HG03025 (cell line): ENCODE results near the gene KANK2.

Experiments
- ATAC-seq: cut with Tn5 transposase; IDR thresholded peaks from one replicate; pipeline ENCODE4 v1.9.1; 2021; ENCODE audit warnings: mild to moderate bottlenecking, moderate library complexity; ENCODE audit not compliant: unreplicated experiment, low FRiP score

KANK2 gene

DNA sequence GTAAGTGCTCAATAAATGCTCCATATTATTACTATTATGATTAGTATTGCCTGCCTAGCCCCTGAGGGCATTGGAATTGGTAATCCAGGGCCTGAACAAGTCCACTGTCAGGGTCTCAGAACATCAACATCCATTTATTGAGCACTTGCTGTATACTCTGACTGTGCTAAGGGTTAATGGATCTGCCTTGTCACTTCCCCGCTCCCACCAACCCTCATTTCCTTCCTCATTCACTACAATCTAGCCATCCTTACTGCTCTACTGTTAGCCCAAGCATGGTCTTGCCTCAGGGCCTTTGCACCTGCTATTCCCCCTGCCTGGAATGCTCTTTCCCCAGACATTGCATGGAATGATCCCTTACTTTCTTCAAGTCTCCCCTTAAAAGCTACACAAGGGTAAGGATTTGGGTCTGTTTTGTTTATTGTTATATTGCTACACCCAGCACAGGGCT is 29.4 kb upstream of the KANK2 start:
- ATAC-seq = no peak

DNA sequence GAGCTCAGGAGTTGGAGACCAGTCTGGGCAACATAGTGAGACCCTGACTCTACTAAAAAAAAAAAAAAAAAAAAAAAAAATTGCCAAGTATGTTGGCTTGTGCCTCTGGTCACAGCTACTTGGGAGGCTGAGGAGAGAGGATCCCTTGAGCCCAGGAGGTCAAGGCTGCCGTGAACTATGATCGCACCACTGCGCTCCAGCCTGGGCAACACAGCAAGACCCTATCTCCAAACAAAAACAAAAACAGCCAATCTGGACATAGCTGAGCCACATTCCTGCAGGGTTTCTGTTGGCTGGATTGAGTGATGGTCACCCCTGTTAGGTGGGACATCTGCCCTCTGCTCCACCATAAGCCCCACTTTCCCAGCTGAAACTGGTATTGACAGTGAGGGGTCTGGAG is 28.5 kb upstream of the KANK2 start:
- ATAC-seq = no peak

DNA sequence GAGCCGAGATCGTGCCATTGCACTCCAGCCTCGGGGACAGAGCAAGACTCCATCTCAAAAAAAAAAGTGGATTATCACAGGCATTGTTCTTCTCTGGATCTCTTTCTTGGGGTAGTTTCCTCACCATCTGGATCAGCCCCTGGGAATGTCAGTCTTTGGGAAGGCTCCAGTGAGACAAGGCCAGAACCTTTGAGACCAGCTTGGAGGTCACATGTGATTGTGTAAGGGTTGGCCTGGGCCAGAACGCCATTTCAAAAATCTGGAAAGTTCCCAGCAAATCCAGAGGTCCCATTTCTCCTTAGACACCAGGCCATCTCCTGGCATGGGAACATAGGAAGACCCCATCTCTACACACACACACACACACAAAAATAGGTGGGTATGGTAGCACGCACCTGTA is 27.8 kb upstream of the KANK2 start:
- no peak for ATAC-seq

DNA sequence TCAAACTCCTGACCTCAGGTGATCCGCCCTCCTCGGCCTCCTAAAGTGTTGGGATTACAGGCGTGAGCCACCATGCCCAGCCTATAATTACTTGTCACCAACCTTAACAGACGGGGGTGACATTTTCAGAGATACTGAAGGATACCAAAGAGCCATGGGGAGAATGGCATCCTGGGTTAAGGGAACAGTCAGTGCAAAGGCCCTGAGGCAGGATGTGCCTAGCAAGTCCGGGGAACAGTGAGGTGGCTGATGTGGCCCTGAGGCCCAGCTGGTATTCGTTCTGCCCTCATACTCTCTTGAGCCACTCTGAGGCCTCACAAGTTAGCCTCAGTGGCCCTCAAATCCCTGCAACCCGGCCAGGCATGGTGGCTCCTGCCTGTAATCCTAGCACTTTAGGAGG is 27.1 kb upstream of the KANK2 start:
- no peak for ATAC-seq

DNA sequence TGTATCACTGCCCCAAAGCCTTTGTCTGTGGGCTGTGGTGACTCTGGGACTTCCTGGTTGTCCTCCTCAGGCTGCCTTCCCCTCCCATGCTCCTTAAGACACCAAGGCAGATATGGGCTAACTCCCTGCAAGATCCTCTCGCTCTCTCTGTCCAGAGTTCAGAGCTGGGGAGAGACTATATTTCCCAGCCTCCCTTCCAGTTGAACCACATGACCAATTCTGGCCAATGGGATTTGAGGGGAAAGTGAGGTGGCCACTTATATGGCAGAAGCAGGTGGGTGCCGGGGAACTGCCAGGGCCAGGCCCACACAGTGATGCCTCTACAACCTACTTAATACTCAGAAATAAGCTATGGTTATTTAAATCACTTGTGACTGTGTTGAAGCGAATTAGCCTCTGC is 25.9 kb upstream of the KANK2 start:
- ATAC-seq = no peak

DNA sequence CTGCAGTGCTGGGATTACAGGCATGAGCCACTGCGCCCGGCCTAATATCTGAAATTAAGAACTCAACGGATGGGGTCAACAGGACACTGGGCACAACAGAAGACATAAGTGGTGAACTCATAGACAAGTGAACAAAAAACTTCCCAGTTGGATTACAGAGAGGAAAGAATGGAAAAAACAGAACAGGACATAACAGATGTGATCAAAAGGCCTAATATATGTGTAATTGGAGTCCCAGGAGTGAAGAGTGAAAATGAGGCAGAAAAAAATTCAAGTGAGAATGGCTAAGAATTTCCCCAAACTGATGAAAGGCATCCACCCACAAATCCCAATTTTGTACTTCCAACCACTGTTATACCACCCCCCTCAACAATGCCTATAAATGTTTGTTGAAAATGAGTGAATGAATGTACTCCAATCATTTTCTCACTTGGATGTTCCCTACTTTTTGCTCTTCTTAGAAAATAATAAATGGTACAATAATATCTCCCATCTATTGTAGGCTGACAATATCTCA is 23.8 kb upstream of the KANK2 start:
- ATAC-seq = no peak

DNA sequence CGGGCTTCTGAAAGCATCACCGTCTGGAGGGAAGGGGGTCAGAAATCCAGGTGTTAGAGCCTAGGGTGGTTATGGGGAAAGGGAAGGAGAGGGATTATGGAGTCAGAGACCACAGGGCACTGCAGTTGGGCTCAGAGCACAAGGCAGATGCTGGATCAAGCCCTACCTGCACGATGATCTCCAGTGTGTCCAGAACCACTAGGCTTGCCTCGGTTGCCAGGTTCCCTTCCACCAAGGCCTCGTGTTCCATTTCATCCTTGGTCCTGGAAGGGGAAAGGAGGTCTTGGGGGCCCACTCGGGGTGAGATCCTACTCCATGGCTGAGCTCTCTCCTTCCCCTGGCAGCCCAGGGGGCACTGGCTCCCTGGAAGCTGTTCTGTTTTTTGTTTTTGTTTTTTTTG is 17.0 kb upstream of the KANK2 start:
- ATAC-seq = no peak

DNA sequence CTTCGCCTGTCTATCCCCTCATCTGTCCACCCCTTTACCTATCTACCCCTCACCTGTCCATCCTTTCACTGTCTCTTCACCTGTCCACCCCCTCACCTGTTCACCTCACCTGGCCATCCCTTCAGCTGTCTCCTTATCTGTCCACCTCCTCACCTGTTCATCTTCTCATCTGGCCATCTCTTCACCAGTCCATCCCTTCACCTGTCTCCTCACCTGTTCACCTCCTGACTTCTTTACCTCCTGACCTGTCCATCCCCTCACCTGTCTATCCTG is 13.2 kb upstream of the KANK2 start:
- no peak for ATAC-seq

DNA sequence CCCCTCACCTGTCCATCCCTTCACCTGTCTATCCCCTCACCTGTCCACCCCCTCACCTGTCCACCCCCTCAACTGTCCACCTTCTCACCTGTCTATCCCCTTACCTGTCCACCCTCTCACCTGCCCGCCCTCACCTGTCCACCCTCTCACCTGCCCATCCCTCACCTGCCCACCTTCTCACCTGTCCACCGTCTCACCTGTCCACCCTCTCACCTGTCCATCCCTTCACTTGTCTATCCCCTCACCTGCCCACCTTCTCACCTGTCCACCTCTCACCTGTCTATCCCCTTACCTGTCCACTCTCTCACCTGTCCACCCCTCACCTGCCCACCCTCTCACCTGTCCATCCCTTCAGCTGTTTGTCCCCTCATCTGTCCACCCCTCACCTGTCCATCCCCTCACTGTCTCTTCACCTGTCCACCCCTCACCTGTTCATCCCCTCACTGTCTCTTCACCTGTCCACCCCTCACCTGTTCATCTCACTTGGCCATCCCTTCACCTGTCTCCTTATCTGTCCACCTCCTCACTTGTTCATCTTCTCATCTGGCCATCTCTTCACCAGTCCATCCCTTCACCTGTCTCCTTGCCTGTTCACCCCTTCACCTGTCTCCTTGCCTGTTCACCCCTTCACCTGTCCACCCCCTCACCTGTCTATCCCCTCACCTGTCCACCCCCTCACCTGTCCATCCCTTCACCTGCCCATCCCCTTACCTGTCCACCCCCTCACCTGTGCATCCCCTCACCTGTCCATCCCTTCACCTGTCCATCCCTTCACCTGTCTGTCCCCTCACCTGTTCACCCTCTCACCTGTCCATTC is 12.7 kb upstream of the KANK2 start:
- ATAC-seq = no peak

DNA sequence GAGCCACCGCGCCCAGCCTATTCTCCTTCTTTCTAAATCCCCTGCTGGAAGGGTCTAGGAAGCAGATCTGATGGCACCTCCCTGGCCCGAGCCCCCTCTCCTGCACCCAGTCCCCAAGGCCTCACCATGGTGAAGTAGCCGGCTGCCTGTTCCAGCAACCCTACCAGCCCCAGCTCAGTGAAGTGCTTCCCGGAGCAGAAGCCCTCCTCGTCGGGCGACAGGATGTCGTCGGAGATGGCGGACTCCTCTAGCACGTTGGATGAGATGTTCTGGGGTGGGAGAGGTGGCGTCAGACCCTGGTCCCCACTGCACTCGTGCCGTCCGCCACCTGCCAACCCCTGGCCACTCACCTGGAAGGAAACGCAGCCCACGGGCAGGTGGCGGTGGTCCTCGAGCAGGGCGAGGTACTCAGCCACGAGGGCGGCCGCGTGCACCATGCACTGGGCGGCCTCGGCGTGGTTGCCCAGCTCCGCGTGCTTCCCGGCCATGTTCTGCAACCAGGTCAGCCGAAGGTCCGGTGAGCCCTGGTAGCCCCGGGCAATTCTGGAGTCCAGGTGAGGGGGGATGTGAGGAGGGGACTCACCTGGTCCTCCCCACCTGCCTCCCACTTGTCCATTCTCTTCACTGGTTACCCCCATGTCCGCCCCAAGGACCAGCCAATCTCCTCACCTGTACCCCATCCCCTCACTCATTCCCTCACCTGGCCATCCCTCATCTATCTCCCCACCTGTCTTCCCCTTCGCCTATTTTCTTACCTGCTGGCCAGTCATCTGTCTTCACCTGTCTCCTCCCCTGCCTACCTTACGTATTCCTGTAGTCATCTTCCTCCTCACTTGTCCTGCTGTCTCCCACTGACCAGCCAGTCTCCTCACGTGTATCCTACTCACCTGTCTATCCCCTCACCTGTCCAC is 11.5 kb upstream of the KANK2 start:
- no peak for ATAC-seq

DNA sequence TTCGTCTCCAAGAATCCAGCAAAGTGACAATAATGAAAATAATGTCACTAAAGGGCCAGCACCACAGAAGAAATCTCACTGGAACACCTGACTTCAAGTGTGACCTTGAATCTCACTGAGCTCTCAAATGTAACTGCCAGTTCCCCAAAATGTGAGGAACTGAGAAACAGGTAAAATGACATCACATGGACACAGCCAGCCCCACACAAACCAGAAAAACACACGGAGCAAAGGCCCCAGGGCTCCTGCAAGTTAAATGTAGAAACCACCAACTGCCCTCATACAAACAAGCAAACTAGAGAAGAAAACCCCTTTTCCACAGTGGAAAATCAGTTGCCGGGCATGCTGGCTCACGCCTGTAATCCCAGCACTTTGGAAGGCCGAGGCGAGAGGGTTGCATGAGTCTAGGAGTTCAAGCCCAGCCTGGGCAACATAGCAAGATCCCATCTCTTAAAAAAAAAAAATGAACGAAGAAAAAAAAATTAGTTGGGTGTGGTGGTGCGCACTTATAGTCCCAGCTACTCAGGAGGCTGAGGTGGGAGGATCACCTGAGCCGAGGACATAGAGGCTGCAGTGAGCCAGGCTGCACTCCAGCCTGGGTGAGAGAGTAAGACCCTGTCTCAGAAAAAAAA is 8.7 kb upstream of the KANK2 start:
- ATAC-seq = no peak

DNA sequence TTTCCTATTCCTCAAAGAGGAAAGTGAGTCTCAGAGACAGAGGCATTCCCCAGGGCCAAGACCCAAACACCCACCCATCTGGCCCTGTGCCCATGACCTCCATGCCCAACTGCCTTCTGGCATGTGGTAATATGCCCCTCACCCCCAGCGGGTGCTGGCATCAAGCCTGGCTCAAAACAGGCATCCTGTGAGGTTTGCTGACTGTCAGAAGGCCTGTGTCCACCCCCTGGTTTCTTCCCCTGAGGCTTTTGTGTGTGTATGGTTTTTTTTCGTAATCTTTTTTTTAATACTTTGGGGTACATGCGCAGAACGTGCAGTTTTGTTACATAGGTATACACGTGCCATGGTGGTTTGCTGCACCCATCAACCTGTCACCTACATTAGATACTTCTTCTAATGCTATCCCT is 7.6 kb upstream of the KANK2 start:
- ATAC-seq = no peak

DNA sequence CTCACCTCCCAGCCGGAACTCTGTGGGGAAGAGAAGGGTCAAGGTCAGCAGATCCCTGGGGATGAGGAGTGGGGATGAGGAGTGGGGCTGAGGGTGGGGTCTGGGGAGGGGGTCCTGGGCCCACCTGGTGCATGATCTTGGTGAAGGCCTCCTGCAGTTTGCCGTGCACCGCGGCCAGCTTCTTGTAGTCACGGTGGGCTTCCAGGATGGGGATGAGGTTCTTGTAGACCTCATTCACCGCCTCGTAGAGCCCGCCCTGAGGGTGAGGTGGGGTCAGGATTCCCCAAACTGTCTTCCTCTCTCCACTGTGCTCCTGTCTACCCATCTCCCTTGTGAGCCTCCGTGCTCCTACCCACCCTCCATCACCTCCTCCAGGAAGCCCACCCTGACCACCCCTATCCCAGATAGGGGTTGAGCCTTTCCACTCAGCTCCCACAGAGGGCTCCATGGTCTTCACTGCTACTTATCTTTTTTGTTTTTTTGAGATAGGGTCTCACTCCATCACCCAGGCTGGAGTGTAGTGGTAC is 6.8 kb upstream of the KANK2 start:
- no peak for ATAC-seq

DNA sequence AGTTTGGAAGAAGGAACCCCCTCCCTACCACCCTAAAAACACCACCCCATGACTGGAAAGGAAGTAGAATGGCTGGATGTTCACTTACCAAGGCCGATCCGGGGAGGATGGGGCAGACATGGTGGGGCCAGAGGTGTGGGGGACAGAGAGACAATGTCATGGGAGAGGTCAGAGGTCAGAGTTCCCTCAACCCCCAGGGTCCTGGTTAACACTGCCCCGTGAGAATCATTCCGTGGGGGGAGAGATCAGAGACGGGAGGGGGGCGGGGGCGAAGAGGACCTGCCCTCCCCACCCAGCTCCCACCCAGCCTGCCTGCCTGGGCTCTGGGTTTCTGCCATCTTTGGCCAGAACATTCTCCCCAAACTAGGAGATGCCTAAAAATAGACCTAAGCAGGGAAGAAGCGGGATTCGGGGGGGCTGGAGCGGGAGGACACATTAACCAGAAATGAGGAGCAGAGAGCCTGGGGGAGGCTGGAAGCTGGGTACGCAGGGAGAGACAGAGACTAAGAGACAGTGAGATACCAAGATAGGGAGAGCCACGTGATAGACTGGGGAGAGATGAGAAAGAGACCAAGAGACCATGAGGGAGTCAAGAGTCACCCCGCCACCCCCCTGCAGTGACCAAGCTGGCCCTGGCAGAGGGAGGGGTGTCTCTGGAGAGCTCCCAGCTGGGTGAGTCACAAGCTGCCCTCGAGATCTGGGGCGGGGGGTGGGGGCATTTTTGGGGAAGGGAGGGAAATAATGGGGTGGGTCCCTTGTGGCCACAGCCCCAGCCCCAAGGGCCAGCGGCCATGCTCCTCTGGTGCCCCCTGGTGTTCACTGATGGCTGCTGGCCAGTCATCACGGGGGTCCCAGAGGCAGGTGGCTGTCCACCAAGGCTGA is 6.1 kb upstream of the KANK2 start:
- ATAC-seq = no peak

DNA sequence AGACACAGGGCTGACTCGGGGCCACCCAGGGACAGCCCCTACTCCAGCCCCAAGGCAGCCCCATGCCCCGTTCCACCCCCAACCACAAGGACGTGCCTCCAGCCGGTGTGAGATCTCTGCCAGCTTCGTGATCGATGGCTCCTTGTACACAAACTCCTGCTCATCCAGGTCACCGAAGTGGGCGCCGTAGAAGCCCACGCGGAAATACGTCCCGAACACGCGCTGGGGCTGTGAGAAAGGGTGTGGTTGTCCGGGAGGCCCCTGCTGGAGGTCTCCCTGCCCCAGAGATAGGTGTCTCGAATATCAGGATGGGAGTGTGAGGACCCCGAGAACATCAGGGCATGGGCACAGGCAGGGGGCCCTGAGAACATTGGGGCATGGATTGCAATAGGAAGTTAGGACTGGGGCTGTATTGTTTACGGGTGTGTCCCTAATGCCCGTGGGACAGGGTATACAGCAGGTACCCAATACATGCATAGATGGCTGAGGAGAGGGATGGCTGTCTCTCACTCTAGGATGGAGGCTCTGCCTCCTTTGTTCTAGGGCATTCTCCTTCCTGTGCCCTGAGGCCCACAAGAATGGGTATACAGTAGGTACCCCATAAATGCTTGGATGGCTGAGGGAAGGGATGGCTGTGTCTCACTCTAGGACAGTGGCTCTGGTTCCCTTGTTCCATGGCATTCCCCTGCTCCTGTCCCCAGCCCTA is 5.3 kb upstream of the KANK2 start:
- no peak for ATAC-seq

DNA sequence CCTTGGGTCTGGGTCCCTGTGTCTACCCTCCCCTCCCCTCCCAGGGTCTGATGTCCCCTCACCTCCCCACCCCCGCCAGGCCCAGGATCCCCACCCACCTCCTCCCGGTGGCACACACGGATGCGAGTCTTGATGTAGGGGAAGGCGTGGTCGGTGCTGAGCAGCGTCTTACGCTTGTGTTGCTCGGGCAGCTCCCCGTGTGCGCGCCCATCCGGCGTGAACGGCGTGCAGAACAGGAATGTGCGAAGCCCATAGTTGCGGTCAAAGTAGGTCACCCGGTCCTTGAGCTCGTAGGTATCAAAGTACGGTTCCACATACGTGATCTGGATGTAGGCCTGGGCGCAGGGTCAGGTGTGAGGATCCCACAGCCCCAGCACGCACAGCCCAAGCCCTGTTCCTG is 4.4 kb upstream of the KANK2 start:
- ATAC-seq = no peak

DNA sequence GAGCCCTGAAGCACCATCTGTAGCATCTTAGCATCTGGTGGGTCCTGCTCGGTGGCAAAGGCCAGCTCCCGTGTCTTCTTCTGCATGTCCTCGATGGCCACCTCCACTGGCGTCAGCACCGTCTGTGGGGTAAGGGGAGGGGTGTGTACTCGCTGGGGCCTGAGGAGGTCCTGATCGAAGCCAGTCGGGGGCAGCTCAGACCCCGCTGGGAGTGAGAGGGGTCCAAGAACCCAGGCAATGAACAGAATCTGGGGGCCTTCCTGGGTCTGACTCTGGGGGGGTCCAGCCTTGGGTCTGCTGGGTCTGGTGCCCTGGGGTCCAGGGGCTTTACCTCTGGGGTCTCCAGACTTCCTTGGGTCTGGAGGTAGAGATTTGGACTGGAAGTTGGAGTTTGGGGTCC is 3.6 kb upstream of the KANK2 start:
- ATAC-seq = no peak

DNA sequence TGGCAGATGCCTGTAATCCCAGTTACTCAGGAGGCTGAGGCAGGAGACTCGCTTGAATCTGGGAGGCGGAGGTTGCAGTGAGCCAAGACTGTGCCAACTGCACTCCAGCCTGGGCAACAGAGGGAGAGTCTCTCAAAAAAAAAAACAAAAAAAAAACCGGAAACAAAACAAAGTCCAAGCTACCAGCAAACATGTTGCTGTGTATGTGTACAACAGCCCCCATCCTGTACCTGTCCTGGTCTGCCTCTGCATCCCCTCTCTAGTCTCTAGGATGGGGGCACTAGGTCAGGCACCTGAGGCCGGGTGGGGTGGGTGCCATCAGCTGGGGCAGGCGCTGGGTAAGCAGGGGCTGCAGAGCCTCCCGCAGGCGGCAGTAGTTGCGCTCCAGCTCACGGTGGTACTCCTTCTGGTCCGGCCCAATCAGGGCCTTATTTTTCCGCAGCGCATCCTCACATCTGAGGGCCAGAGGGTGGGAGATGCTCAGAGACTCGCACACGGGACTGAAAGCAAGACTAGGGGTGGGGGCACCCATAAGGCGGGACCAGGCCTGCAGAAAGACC is 2.8 kb upstream of the KANK2 start:
- no peak for ATAC-seq

DNA sequence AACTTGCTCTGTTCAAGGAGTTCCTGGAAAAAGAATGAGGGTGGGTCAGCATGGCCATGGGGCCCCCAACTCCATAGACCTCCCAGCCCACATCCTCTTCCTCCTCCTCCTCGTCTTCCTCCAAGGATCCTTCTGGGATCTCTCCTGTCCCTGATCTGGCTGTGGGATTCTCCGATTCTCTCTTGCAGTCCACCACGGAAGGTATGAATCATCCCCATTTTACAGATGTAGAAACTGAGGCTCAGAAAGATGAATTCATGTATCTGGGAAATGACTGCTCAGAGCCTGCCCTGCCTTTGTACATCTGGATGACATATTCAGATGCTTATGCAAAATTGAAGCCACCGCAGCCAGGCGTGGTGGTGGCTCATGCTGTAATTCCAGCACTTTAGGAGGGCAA is 2.2 kb upstream of the KANK2 start:
- ATAC-seq = no peak
